ENCODE measurements around the gene ETV6.

The ETV6 gene

DNA sequence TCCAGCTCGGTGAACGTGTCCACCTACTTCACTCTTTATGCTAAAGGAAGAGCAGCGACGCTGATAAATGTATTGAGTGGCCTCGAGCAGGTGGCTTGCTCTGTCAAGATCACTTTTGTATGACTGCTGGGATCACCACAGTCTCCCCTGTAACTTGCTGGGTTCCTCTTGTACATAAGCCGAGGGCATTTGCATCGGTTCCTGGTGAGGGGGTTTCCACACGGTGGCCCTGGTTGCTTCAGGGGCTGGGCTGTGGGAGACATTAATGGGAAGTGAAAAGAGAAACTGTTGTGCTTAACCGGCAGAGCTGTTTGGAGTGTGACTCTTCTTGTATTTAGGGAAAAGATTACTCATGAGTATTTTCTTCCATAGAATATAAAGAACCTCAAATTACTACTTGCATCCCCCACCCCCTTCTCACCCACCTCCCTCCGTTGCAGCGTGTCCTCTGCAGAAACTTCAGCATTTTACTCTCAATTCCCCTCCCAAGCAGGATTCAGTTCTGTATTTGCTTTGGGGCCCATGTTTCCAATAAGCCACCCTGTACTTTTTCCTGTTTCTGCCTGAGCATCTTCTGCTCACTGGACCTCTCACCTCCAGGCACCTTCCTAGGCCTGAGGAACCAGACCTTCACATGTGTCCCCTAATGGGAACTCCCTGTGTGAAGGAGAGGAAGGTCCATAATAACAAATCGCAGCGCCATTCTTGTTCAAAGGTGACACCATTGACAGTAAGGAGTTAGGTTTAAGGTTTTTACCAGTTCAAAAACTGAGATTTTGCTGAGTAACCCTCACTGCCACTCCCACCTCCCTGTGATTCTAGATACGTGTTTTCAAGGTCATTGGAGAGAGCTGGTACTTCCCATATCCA lies 187.0 kb downstream of the ETV6 start:
- H3K27ac ChIP-seq: no peak overlapping the region

GRCh38 chr12:11837216-11837934 lies 187.9 kb downstream of the ETV6 start:
- no peak overlapping the region for H3K27ac ChIP-seq
- TF ChIP-seq, protein P1, sequence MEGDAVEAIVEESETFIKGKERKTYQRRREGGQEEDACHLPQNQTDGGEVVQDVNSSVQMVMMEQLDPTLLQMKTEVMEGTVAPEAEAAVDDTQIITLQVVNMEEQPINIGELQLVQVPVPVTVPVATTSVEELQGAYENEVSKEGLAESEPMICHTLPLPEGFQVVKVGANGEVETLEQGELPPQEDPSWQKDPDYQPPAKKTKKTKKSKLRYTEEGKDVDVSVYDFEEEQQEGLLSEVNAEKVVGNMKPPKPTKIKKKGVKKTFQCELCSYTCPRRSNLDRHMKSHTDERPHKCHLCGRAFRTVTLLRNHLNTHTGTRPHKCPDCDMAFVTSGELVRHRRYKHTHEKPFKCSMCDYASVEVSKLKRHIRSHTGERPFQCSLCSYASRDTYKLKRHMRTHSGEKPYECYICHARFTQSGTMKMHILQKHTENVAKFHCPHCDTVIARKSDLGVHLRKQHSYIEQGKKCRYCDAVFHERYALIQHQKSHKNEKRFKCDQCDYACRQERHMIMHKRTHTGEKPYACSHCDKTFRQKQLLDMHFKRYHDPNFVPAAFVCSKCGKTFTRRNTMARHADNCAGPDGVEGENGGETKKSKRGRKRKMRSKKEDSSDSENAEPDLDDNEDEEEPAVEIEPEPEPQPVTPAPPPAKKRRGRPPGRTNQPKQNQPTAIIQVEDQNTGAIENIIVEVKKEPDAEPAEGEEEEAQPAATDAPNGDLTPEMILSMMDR (IDR thresholded peaks at IDR 0.05): no peak
- TF ChIP-seq ZFX (IDR thresholded peaks at IDR 0.05; ENCODE audit: borderline replicate concordance): no peak

More for the DNA sequence above, 187.0 kb downstream of the ETV6 start:
- TF ChIP-seq ZFX (IDR thresholded peaks at IDR 0.05; ENCODE audit: borderline replicate concordance): no peak
- TF ChIP-seq, protein P1 (IDR thresholded peaks at IDR 0.05): no peak

DNA sequence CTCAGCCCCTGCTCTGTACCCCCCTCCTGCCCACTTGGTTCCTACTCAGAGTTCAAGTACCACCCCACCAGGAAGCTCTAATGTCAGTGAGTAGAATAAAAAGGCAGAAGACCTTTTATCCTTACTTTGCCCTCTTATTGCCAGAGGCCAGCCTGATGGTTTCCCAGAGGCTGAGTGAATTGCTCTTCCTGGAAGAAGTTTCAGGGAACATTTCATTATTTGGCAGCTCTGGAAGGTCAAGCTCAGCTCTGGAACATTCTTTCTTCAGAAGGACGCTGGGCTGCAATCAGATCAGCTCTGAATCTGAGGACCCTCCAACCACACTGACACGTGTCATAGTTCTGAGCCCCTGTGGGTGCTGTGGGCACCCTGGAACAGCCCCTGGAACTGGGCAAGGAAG lies 188.9 kb downstream of the ETV6 start:
- TF ChIP-seq, protein P1 (IDR thresholded peaks at IDR 0.05): no peak
- TF ChIP-seq ZFX (IDR thresholded peaks at IDR 0.05; ENCODE audit: borderline replicate concordance): no peak
- H3K27ac ChIP-seq: no peak overlapping the region

DNA sequence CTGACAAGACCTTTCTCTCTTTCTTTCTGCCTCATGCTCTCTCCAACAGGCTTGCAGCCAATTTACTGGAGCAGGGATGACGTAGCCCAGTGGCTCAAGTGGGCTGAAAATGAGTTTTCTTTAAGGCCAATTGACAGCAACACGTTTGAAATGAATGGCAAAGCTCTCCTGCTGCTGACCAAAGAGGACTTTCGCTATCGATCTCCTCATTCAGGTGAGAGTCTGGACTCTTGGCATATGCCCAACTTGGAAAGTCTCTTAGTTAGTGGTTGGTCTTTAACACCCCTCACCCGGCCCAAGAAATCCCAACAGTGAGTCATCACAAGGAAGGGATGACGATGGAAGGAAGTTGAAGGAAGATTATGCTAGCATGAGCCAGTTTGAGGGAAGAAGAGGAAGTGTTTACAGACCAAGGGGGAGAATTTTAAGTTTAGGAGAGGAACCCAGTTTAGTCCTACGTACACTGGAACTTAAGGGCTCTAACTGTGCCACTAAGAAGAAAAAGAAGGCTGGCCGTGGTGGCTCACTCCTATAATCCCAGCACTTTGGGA lies 189.7 kb downstream of the ETV6 start:
- TF ChIP-seq ZFX (IDR thresholded peaks at IDR 0.05; ENCODE audit: borderline replicate concordance): no peak
- TF ChIP-seq, protein P1 (IDR thresholded peaks at IDR 0.05): no peak
- no peak overlapping the region for H3K27ac ChIP-seq

- H3K27ac ChIP-seq: no peak overlapping the region
- no peak for TF ChIP-seq ZFX (IDR thresholded peaks at IDR 0.05; ENCODE audit: borderline replicate concordance)
- TF ChIP-seq, protein P1 (IDR thresholded peaks at IDR 0.05): no peak
These were observed 190.9 kb downstream of the ETV6 start for GRCh38 chr12:11840366-11840765.

DNA sequence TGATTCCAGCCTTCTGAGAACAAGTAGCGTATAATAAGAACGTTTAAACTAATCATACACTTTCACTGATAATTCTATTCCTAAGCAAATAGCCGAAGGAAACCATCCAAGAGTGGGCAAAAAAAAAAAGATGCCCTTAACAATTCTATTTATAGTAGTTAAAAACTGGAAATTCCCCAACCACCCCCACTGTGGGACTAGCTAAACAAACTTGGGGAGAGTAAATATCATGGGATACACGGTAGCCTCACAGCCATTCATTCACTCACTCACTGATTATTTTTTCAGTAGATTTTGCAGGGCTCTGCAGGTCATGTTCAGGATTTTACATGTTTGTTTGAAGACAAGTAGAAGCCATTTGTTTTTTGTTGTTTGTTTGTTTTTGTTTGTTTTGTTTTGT lies 197.0 kb downstream of the ETV6 start:
- no peak overlapping the region for H3K27ac ChIP-seq
- no peak for TF ChIP-seq ZFX (IDR thresholded peaks at IDR 0.05; ENCODE audit: borderline replicate concordance)
- TF ChIP-seq, protein P1 (IDR thresholded peaks at IDR 0.05): no peak
